ENCODE results near the gene KCNK4. TPM values are rescaled to one million over a fixed set of nuclear protein-coding genes. Genes with fewer than 3 reads are reported as not detected.
A peak's percentile ranks its signal among the peaks of the same experiment; 100 is the strongest.

The KCNK4 gene
- total and polyA plus RNA-seq, 2 of the 13 experiments (the other 11 are each of a cell fraction or from before 2014, with no cell fraction given): not detected

- TF ChIP-seq THAP8 (CRISPR knock-in tag; IDR thresholded peaks at IDR 0.05; ENCODE audit: borderline replicate concordance) (no peak), ZFX (CRISPR knock-in tag; IDR thresholded peaks at IDR 0.05; ENCODE audit: low read depth) (peak; percentile 54; the same call in 1 of the 2 replicates), IKZF5 (CRISPR knock-in tag; IDR thresholded peaks at IDR 0.05) (peak; percentile 21; the same call in 1 of the 2 replicates), MLX (CRISPR knock-in tag; IDR thresholded peaks at IDR 0.05) (no peak), TFDP1 (CRISPR knock-in tag; IDR thresholded peaks at IDR 0.05; ENCODE audit: borderline replicate concordance) (peak; percentile 27; the same call in 1 of the 2 replicates), HNRNPUL1 (IDR thresholded peaks at IDR 0.05; ENCODE audit: low read depth, low read length) (peak; percentile 88), YEATS4 (CRISPR knock-in tag; IDR thresholded peaks at IDR 0.05; ENCODE audit: borderline replicate concordance) (peak; percentile 44), ZFP36 (IDR thresholded peaks at IDR 0.05; ENCODE audit: borderline replicate concordance, low read depth, low read length, partially characterized antibody) (no peak), ZNF33A (CRISPR knock-in tag; IDR thresholded peaks at IDR 0.05; ENCODE audit: borderline replicate concordance) (no peak), CHD4 (IDR thresholded peaks at IDR 0.05; ENCODE audit: borderline replicate concordance, low read length) (peak; percentile 56; the same call in 1 of the 2 replicates), DZIP1 (CRISPR knock-in tag; IDR thresholded peaks at IDR 0.05) (no peak)
These were observed 5.9 kb upstream of the KCNK4 start, which contains the start of gene GPR137 (continued) for GRCh38 chr11:64284962-64285884.

Data from HepG2 (cell line).